Esophagus (tissue), 2 donors: ENCODE data around the gene MYL12A. TPM values are rescaled to one million over a fixed set of nuclear protein-coding genes. Genes with fewer than 3 reads are reported as not detected.
"Not testable (repeated sequence)": the region's sequence is repeated elsewhere in the genome, so short reads cannot be mapped to it uniquely, and the experiment has no call there.

Source experiments
- H3K27ac ChIP-seq, 2 donors: one replicate each; pipeline ENCODE4 v1.5.1; 2013; ENCODE audit warnings: low read depth in 2 of 2, mild to moderate bottlenecking in 2 of 2, inconsistent platforms in 1 of 2, low read length in 1 of 2, moderate library complexity in 1 of 2
- H3K27me3 ChIP-seq, 2 donors: one replicate each; pipeline ENCODE4 v1.6.1; 2013; ENCODE audit warnings: low read length in 2 of 2, control low read depth in 1 of 2, mild to moderate bottlenecking in 1 of 2; ENCODE audit not compliant: insufficient read depth in 2 of 2, control insufficient read depth in 1 of 2
- H3K36me3 ChIP-seq, 2 donors: one replicate each; pipeline ENCODE4 v1.6.1; 2013; ENCODE audit warnings: low read length in 1 of 2; ENCODE audit not compliant: control insufficient read depth in 2 of 2, insufficient read depth in 2 of 2
- H3K4me1 ChIP-seq, 2 donors: one replicate each; pipeline ENCODE4 v1.6.1; 2013; ENCODE audit warnings: low read length in 1 of 2; ENCODE audit not compliant: control insufficient read depth in 2 of 2, insufficient read depth in 2 of 2
- H3K4me3 ChIP-seq, 2 donors: one replicate each; pipeline ENCODE4 v1.5.1; 2013; ENCODE audit warnings: low read length in 2 of 2, mild to moderate bottlenecking in 2 of 2, low read depth in 1 of 2, moderate library complexity in 1 of 2
- H3K9me3 ChIP-seq, 2 donors: one replicate each; pipeline ENCODE4 v1.6.1; 2013; ENCODE audit warnings: mild to moderate bottlenecking in 2 of 2, low read depth in 1 of 2, low read length in 1 of 2, moderate library complexity in 1 of 2; ENCODE audit not compliant: control insufficient read depth in 2 of 2, insufficient read depth in 1 of 2
- WGBS, 2 donors: extraction: QIAGEN DNeasy Blood & Tissue Kit; methylation state at CpG; one replicate each; pipeline ENCODE4 v1.1.7; 2013; 5-methylcytosine and 5-hydroxymethylcytosine counted together
- polyA plus RNA-seq, 2 donors: library from polyadenylated mRNA; stranded (reverse); fragments of 200-250 nt; gene quantifications; one replicate each; pipeline ENCODE4 v1.2.3, GENCODE V29; 2013
- donor health status: healthy with polysubstance abuse.
- donor health status: Bipolar disorder and iron deficiency.

The MYL12A gene
- polyA plus RNA-seq, 2 donors, result 342 to 364 TPM

- Histone ChIP-seq H3K36me3 (no peaks in the 10 kb centered on the region), H3K4me3 (no peak overlapping the region), H3K9me3 (no peaks in the 10 kb centered on the region), H3K4me1 (peaks cover 0 to 4% of the 10 kb centered on the region in 2 donors), H3K27me3 (no peaks in the 10 kb centered on the region), H3K27ac (no peak overlapping the region)
- WGBS, 2 donors, result 39 to 53% methylated on average over 6 of the region's 6 CpGs
Measured at GRCh38 chr18:3213300-3214059, 34.1 kb upstream of the MYL12A start.

GRCh38 chr18:3214855-3215637 lies 32.6 kb upstream of the MYL12A start:
- Histone ChIP-seq H3K36me3 (no peaks in the 10 kb centered on the region), H3K4me3 (no peak overlapping the region), H3K27ac (no peak overlapping the region), H3K4me1 (no peaks in the 10 kb centered on the region), H3K27me3 (no peaks in the 10 kb centered on the region), H3K9me3 (no peaks in the 10 kb centered on the region)
- WGBS, 2 donors, result 95% methylated on average over 36 of the region's 36 CpGs

- Histone ChIP-seq H3K36me3 (no peaks in the 10 kb centered on the region), H3K9me3 (no peaks in the 10 kb centered on the region), H3K27ac (peak overlapping the region in 1 of 2 donors; percentile 16), H3K4me1 (no peaks in the 10 kb centered on the region), H3K27me3 (no peaks in the 10 kb centered on the region), H3K4me3 (no peak overlapping the region)
- WGBS, 2 donors, result 74 to 75% methylated on average over 5 of the region's 5 CpGs
Measured at GRCh38 chr18:3216987-3217386, 30.6 kb upstream of the MYL12A start.

- Histone ChIP-seq H3K9me3 (no peaks in the 10 kb centered on the region), H3K4me3 (no peak overlapping the region), H3K36me3 (no peaks in the 10 kb centered on the region), H3K27ac (no peak overlapping the region), H3K4me1 (no peaks in the 10 kb centered on the region), H3K27me3 (no peaks in the 10 kb centered on the region)
- 33 to 46% methylated on average over 3 of the region's 3 CpGs for WGBS, 2 donors
Measured at GRCh38 chr18:3217948-3218647, 29.5 kb upstream of the MYL12A start.

- no peak overlapping the region for H3K4me3 ChIP-seq
- no peaks in the 10 kb centered on the region for H3K36me3 ChIP-seq
- 64 to 65% methylated on average over 2 of the region's 2 CpGs for WGBS, 2 donors
- no peaks in the 10 kb centered on the region for H3K27me3 ChIP-seq
- peak overlapping the region in 1 of 2 donors; percentile 28 for H3K27ac ChIP-seq
- no peaks in the 10 kb centered on the region for H3K9me3 ChIP-seq
- H3K4me1 ChIP-seq, result no peaks in the 10 kb centered on the region
Measured at GRCh38 chr18:3218819-3219218, 28.8 kb upstream of the MYL12A start.

DNA sequence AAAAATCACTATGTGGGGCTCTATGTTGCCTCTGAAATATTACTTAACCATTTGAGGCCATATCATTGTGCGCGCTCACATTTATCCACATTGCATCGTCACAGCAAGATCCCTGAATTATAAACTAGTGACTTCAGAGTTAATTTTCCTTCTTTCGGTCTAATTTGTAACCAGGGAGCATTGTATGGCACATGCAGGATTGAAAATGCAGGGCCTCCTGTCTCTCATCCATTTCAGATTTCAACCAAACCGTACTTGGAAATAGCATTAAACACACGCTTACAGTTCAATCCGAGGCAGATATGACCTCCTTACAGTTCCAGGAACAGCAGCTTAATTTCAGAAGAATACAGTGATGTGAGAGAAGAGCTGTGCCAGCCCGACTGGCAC lies 28.4 kb upstream of the MYL12A start:
- H3K27me3 ChIP-seq, result no peaks in the 10 kb centered on the region
- no peaks in the 10 kb centered on the region for H3K36me3 ChIP-seq
- peak overlapping the region in 1 of 2 donors; percentile 31 for H3K4me3 ChIP-seq
- WGBS, 2 donors, result 74 to 77% methylated on average over 8 of the region's 8 CpGs
- peak overlapping the region; percentile 28 to 58 for H3K27ac ChIP-seq
- no peaks in the 10 kb centered on the region for H3K9me3 ChIP-seq
- no peaks in the 10 kb centered on the region for H3K4me1 ChIP-seq

DNA sequence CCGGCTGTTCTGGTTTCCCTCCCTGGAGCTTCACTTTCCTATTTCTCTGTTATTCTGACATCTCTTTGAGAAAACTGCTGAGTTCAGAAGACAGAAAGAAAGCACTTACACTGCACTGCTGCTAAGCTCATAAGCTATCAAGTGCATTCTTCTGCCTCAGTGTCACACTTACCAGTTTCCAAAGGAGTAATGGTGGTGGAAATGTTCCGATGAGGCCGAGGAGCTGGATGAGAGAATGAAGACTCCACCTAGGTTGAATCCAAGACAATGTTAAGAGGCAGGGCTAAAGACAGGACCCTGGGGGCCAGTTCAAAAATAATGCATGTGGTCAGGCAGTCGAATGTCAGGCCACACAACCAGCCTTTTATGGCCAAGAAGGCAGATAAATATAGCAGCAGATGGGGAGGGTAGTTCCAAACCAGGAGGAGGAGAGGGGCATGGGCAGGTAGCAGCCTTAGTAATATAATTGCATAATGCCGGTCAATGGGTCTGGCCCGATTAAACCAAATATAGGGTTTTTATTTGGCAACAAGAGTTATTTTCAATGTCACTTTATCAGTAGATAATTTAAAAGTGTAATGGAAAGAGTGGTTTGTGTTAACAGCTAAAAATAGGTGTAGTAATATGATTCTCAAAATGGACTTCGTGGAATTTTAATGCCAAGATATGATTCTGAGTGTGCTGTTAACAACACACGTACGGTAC lies 27.8 kb upstream of the MYL12A start, which contains the start of gene MYOM1:
Gene MYOM1 (minus strand): TSS at position 338 of the 705 bp plus-strand sequence. CDS start 4,745 bp downstream, outside the sequence.
- Histone ChIP-seq H3K27me3 (no peaks in the 10 kb centered on the region), H3K9me3 (no peaks in the 10 kb centered on the region), H3K27ac (peak within 1 kb of the TSS; percentile 28 to 74), H3K36me3 (no peaks in the 10 kb centered on the region), H3K4me3 (peak within 1 kb of the TSS in 1 of 2 donors; percentile 31), H3K4me1 (no peaks in the 10 kb centered on the region)
- 65 to 76% methylated on average over 9 of the region's 9 CpGs for WGBS, 2 donors

DNA sequence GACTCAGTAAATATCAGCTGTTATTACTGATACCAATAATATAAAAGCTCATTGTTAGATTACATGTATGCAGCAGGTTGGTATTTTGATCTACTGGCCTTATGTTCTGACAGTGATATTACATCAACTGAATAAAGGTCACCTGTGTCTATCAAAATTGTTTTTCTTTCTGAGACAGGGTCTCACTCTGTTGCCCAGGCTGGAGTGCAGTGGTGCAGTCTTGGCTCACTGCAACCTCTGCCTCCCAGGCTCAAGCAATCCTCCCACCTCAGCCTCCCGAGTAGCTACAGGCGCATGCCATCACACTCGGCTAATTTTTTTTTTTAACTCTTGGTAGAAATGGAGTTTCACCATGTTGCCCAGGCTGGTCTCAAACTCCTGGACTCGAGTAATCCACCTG lies 26.7 kb upstream of the MYL12A start:
- H3K36me3 ChIP-seq, H3K9me3 ChIP-seq, H3K27ac ChIP-seq, H3K27me3 ChIP-seq, H3K4me1 ChIP-seq, H3K4me3 ChIP-seq: not testable (repeated sequence)
- 85 to 88% methylated on average over 4 of the region's 4 CpGs for WGBS, 2 donors

GRCh38 chr18:3221496-3221895 lies 26.1 kb upstream of the MYL12A start:
- Histone ChIP-seq H3K27me3 (no peaks in the 10 kb centered on the region), H3K27ac (no peak overlapping the region), H3K36me3 (no peaks in the 10 kb centered on the region), H3K4me1 (no peaks in the 10 kb centered on the region), H3K4me3 (no peak overlapping the region), H3K9me3 (no peaks in the 10 kb centered on the region)
- 92 to 94% methylated on average over 6 of the region's 6 CpGs for WGBS, 2 donors
